ENCODE measurements around the gene MDM2.

- no peak for TF ChIP-seq FOXP2 (optimal IDR thresholded peaks at IDR 0.05; ENCODE audit: borderline replicate concordance, extremely low read depth, extremely low read length, insufficient read depth)
- no peak for TF ChIP-seq REST (IDR thresholded peaks at IDR 0.05; ENCODE audit: insufficient read depth in 1 of 2, low read depth in 2 of 2, low read length in 2 of 2)
- TF ChIP-seq POLR2AphosphoS5 (IDR thresholded peaks at IDR 0.05; ENCODE audit: low read depth, low read length), result no peak
- TF ChIP-seq SIN3A (IDR thresholded peaks at IDR 0.05; ENCODE audit: borderline replicate concordance, insufficient read depth, low read length), result no peak
Measured at GRCh38 chr12:68812553-68813241, 4.7 kb downstream of the MDM2 start.

Measured in PFSK-1 (cell line).